Measurements from ENCODE around the gene TRIM29.

DNA sequence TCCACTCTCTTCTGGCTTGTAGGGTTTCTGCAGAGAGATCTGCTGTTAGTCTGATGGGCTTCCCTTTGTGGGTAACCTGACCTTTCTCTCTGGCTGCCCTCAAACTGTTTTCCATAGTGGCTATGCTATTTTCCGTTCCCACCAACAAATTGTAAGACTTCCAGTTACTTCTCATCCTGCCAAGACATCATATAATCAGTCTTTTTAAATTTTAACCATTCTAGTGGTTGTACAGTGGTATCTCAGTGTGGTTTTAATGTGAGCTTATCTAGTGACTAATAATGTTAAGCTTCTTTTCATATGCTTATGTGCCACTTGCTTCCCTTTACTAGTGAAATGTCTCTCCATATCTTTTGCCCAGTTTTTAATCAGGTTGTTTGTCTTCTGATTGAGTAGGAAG, 13.6 kb upstream of the TRIM29 start:
- TF ChIP-seq KAT7 (CRISPR knock-in tag; IDR thresholded peaks at IDR 0.05; ENCODE audit: borderline replicate concordance): no peak
- no peak for TF ChIP-seq CXXC5 (CRISPR knock-in tag; IDR thresholded peaks at IDR 0.05)
- no peak for TF ChIP-seq PHF8 (IDR thresholded peaks at IDR 0.05; ENCODE audit: borderline replicate concordance, low read length)
- TF ChIP-seq, protein P1, sequence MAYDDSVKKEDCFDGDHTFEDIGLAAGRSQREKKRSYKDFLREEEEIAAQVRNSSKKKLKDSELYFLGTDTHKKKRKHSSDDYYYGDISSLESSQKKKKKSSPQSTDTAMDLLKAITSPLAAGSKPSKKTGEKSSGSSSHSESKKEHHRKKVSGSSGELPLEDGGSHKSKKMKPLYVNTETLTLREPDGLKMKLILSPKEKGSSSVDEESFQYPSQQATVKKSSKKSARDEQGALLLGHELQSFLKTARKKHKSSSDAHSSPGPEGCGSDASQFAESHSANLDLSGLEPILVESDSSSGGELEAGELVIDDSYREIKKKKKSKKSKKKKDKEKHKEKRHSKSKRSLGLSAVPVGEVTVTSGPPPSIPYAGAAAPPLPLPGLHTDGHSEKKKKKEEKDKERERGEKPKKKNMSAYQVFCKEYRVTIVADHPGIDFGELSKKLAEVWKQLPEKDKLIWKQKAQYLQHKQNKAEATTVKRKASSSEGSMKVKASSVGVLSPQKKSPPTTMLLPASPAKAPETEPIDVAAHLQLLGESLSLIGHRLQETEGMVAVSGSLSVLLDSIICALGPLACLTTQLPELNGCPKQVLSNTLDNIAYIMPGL (CRISPR knock-in tag; IDR thresholded peaks at IDR 0.05): no peak
- no peak for TF ChIP-seq CEBPB (tag; IDR thresholded peaks at IDR 0.05)
